ENCODE results near the gene NASP.
A peak's percentile ranks its signal among the peaks of the same experiment; 100 is the strongest.

Gene NASP, protein sequence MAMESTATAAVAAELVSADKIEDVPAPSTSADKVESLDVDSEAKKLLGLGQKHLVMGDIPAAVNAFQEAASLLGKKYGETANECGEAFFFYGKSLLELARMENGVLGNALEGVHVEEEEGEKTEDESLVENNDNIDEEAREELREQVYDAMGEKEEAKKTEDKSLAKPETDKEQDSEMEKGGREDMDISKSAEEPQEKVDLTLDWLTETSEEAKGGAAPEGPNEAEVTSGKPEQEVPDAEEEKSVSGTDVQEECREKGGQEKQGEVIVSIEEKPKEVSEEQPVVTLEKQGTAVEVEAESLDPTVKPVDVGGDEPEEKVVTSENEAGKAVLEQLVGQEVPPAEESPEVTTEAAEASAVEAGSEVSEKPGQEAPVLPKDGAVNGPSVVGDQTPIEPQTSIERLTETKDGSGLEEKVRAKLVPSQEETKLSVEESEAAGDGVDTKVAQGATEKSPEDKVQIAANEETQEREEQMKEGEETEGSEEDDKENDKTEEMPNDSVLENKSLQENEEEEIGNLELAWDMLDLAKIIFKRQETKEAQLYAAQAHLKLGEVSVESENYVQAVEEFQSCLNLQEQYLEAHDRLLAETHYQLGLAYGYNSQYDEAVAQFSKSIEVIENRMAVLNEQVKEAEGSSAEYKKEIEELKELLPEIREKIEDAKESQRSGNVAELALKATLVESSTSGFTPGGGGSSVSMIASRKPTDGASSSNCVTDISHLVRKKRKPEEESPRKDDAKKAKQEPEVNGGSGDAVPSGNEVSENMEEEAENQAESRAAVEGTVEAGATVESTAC

DNA sequence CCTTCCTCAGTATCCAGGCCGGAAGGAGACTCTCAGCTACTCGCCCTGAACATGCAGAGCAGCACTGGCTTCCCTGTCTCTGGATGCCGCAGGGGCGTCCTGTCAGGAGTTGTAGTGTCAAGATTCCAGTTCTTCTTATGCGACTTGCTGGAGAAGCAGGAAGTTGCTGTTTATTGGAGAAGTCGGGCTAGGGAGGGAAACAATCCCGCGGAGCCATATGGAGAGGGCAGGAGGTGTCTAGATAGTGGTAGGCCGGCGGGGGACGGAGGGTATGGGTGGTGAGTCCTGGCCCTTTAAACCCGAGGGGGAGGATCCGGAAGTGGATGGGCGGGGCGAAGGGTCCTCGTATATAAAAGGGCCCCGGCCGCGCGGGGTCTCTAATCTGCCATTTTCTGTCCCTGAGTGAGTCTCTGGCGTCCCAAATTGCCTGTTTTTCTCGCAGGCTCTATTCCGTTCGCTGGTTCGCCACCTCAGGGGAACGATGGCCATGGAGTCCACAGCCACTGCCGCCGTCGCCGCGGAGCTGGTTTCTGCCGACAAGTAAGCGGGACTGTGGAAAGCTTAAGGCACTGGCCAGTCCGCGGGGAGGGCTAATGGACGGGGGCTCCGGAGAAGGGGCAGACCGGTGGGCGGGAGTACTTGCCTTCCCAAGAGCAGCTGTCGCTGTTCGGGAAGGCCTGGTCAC lies at the start of gene NASP:
NASP (plus strand) TSS at position 376 of the 685 bp plus-strand sequence; CDS start at position 482, 106 bp downstream.
- peak; percentile 20 for DNase-seq

- no peak for DNase-seq
Measured at GRCh38 chr1:45535988-45536766, 47.7 kb upstream of the NASP start.

DNA sequence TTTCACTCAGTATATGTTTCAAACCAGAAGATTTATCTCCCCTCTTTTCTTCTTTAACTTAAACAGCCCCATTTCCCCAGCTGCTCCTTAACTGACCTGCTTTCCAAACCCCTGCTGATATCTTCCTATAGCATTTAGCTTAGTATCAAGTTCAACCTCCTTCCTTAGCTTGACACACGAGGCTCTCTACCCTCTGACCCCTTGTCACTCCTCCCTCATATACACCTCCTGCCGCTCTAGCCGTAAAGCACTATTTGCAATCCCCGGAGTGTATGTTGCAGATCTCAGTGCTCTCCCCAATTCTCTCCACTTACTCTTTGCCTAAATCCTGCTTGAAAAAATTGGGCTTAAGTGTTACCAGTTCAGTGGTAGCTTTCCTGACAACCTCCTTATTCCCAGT lies 47.0 kb upstream of the NASP start:
- no peak for DNase-seq

- DNase-seq: no peak
Measured at GRCh38 chr1:45541193-45541592, 42.6 kb upstream of the NASP start.

GRCh38 chr1:45542591-45542990 lies 41.2 kb upstream of the NASP start:
- no peak for DNase-seq

- no peak for DNase-seq
Measured at GRCh38 chr1:45543581-45544417, 40.0 kb upstream of the NASP start.

DNA sequence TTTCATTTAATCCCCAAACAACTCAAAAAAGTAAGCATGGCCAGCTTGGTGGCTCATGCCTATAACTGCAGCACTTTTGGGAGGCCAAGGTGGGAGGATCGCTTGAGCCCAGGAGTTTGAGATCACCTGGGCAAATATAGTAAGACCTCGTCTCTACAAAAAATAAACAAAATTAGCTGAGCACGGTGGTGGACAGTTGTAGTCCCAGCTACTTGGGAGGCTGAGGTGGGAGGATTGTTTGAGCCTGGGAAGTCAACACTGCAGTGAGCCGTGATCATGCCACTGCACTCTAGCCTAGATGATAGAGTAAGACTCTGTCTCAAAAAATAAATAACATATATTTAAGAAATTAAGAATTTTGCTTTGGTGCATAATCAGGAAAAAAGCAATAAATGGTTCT lies 39.3 kb upstream of the NASP start:
- no peak for DNase-seq

GRCh38 chr1:45545019-45545493 lies 38.8 kb upstream of the NASP start:
- no peak for DNase-seq

DNA sequence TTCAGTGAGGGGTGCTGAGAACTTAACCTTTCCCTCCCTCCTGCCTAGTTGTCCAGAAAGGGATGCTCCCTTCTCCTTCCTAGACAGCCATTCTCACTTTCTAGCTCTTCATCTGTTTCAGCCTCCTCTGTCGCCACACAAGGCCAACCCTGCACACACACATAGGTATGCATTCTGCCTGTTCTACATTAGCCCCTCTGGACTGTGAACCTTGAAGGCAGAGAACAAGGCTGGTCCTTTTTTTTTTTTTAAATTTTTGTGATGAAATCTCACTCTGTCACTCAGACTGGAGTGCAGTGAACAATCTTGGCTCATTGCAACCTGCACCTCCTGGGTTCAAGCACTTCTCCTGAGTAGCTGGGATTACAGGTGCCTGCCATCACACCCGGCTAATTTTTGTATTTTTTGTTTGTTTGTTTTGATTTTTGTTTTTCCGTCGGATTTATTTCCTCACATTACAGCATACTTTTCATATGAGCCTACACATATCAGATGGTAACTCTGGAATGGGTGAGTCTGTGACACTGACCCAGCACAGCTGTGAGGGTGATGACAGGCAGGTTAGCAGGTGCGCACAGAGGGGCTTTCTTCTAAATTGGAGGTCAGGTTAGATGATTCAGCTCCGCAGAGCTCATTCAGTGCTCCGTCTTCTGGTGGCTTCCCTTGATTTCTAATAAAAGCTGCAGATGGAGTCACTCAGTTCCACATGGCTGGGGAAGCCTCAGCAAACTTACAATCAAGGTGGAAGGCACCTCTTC lies 38.1 kb upstream of the NASP start:
- DNase-seq: no peak

DNA sequence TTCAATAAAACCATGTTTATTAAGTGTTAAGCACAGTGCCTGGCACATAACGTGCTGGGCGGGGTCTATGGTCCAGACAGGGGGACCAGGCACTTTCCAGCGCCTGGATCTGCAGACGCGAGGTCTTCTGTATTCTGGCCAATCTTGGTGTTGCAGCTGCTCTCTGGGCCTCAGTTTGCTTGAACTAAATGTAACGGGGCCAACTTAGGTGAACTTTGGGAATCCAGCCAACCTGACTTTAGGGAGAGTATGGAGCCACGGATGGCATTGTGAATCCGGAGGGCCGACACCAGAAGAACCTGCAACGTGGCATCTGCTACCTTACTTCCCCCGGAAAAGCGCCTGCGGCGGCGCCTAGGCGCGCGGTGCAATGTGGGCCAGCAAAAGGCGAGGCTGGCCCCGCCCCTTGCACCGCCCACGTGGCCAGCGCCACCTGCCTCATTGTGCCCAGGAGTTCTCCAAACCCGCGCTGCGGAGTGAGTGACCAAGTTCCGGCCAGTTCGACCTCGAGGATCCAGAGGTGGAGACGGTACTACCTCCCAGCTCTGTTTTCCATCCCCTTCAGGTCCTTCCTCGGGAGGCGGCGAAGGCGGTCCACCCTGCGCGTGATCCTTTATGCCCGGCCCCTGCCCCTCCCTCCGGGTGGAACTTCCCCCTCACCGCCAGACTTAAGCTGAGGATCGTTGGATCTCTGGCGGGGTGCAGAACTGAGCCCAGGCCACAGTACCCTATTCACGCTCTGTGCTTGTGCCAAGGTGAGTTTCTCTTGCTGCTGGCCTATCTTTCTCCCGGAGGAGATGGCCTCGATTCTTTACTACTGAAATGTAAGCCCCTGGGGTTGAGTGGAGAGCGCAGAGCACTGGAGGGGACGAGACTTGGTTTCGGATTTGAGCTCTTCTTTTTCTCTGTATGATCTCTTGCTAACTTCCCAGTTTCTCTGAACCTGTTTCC lies 33.2 kb upstream of the NASP start, which contains the start of gene AKR1A1:
AKR1A1 (plus strand) TSS at position 426 of the 951 bp plus-strand sequence. CDS start 10,969 bp downstream, outside the sequence.
- peak; percentile 49 for DNase-seq

DNA sequence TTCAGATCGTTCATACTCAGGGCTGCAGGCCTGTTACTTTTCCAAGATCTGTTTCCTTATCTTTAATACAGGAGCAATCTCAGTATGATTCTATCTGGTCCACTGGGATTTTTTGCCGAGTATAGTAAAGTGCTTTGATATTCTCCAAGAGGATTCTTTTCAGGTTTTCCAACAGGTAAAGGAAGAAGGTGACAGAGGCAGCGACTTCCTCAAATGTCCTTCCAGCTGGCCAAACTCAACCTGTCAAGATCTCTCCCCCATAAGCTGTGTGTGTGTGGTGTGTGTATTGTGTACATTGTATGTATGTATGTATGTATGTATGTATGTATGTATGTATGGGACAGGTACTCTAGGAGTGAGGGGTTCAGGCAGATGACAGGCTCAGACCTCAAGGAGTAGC lies 32.2 kb upstream of the NASP start:
- DNase-seq: no peak

DNA sequence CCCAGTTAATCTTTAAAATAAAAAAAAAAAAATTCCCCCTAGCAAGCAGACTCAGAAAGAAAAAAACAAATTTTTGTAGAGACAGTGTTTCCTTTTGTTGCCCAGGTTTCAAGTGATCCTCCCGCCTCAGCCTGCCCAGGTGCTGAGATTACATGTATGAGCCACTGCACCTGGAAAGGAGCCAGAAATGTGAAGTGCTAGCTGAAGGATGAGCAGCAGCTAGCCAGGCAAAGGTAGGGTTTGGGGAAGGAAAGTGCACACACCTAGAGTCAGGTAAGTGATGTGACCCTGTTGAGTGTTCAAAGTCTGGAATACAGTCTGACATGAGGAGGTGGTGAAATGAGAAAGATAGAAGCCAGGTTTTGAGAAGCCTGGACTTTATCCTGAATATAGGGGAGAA lies 31.5 kb upstream of the NASP start:
- no peak for DNase-seq

DNA sequence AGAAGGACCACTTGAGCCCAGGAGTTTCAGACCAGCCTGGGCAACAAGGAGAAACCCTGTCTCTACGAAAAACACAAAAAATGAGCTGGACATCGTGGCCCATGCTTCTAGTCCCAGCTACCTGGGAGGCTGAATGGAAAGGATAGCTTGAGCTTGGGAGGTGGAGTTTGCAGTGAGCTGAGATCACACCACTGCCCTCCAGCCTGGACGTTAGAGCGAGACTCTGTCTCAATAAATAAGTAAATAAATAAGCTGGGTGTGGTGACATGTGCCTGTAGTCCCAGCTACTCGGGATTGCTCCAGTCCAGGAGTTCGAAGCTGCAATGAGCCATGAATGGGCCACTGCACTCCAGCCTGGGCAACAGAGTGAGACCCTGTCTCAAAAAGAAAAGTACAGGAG lies 29.6 kb upstream of the NASP start:
- no peak for DNase-seq

DNA sequence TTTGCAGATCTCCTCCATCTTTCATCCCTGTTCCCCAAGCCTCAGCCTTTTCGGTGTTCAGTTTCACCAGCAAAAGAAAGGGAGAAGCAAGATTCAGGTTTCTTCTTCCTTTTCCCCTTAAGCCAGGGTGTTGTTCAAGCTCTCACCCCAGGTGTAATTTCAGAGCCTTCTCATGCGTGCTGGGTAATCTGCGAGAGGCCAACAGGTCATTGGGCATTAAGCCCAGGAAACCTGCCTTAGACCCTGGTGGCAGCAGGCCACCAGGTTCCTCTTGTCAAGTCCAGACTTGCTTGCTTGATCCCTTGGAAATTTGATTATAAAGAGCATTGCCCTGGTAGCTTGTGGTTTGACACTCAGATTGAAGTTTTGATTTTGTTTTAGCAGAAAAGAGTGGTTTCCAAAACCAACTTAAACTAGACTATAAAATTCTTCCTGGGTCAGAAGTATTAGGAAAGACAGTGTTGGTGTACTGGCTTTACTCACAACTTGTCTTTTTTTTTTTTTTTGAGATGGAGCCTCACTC lies 26.4 kb upstream of the NASP start:
- DNase-seq: no peak

DNA sequence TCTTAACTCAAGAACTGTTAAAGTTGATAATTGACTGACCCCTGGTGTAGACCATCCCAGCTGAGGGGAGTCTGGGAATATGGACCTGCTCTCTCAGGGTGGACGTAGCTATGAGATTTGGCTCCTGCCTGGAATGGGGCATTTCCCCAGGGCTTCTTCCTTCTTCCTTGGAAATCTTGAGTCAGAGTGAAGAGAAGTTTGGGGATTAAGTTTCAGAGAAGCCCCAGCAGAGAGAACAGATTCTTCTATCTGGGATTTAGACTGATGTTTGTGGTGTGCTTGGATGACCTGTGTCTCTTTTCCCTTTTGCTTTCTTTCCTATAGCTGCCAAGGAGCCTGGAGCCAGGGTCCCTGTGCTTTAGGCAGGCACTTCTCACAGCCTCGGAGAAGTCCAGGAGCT lies 20.0 kb upstream of the NASP start:
- DNase-seq: no peak

DNA sequence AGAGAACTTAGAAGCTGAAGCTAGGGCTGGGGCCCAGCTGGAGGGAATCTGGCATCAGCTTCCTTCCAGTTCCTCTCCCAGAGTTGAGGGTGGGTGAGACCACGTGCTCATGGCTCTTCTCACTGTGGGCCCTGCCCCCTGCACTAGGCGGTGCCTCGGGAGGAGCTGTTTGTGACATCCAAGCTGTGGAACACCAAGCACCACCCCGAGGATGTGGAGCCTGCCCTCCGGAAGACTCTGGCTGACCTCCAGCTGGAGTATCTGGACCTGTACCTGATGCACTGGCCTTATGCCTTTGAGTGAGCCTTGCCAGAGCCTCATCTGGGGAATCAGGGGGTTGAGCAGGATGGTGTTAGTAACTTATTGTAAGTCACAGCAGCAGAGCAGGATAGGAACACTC lies 17.1 kb upstream of the NASP start:
- no peak for DNase-seq

DNA sequence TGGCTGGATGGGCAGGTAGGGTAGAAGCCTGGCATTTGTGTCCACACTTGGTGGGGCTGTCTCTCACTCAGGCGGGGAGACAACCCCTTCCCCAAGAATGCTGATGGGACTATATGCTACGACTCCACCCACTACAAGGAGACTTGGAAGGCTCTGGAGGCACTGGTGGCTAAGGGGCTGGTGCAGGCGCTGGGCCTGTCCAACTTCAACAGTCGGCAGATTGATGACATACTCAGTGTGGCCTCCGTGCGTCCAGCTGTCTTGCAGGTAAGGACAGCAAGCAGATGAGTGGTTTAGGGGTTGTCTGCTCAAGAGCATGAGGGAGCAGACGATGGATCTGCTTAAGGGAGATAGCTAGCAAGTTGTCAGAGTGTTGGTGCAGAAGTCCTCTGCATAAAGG lies 15.9 kb upstream of the NASP start:
- no peak for DNase-seq

GRCh38 chr1:45568421-45568820 lies 15.4 kb upstream of the NASP start:
- DNase-seq: no peak

GRCh38 chr1:45569571-45569961 lies 14.3 kb upstream of the NASP start:
- no peak for DNase-seq
